Colonic mucosa (tissue), 4 donors: ENCODE results near the gene PDZD2. TPM values are rescaled to one million over a fixed set of nuclear protein-coding genes. Genes with fewer than 3 reads are reported as not detected.

ENCODE experiments used
- DNase-seq: peaks from one replicate; pipeline ENCODE4 v3.0.0-alpha.2; 2020
- H3K27ac ChIP-seq: fragments of 200-600 bp; one replicate; pipeline ENCODE4 v1.8.0; 2021
- H3K27me3 ChIP-seq: fragments of 200-600 bp; one replicate; pipeline ENCODE4 v1.8.0; 2021
- H3K36me3 ChIP-seq: fragments of 200-600 bp; one replicate; pipeline ENCODE4 v1.8.0; 2021
- H3K4me1 ChIP-seq: fragments of 200-600 bp; one replicate; pipeline ENCODE4 v1.8.0; 2021; ENCODE audit warnings: mild to moderate bottlenecking
- H3K4me3 ChIP-seq: fragments of 200-600 bp; one replicate; pipeline ENCODE4 v1.8.0; 2021
- H3K9ac ChIP-seq, 2 donors: one replicate each; pipeline ENCODE4 v1.7.0; 2013; ENCODE audit warnings: control low read depth in 2 of 2, low read depth in 2 of 2, low read length in 2 of 2
- H3K9me3 ChIP-seq: fragments of 200-600 bp; one replicate; pipeline ENCODE4 v1.8.0; 2021
- CTCF ChIP-seq: fragments of 200-600 bp; IDR thresholded peaks from one replicate; pipeline ENCODE4 v1.8.0; 2022; ENCODE audit warnings: antibody characterized with exemption, mild to moderate bottlenecking
- intact Hi-C: fragments of 100-400 bp; cut with DNase I; formaldehyde crosslinking; loops from one replicate; pipeline ENCODE4 v1.14.1; 2022
- total RNA-seq, 2 donors: library from RNA; stranded (reverse); fragmentation: NEBNext Ultra II Directional in 1 of 2; extraction: Animal tissue kit (Norgen Biotek cat#: 25700) in 1 of 2; gene quantifications; one replicate each; pipeline ENCODE4 v1.2.1, GENCODE V29; 2021
- donor health status: healthy.
- donor health status: DM: no; HTN: no; CAD: no.
- donor health status: DM: no; HTN: no; CAD: no.

Gene PDZD2
- total RNA-seq, 2 donors from 2014 or later, result 1.8 to 2.3 TPM

DNA sequence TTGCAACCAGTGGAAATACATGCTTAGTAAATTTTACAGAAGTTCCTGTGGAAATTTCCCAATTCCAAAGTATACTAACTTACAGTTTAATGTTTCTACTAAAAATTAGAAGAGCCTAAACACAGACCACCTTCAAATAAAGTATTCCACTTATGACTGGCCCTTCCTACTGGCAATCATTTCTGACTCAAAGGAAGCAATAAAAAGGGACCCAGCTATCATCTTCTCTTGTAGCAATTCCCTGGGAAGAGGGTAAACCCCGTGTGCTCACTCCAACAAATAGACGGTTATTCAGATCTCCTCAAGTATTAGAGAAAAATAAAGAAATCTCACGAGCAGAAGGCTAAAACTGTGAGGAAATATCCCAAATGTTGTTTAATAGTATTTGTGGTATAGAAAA is 491.9 kb downstream of the PDZD2 start:
- Histone ChIP-seq H3K9ac (no peak overlapping the region), H3K4me1 (no peaks in the 10 kb centered on the region), H3K9me3 (no peaks in the 10 kb centered on the region), H3K27ac (no peak overlapping the region), H3K4me3 (no peak overlapping the region), H3K27me3 (no peaks in the 10 kb centered on the region), H3K36me3 (no peaks in the 10 kb centered on the region)
- DNase-seq, result no peak
- intact Hi-C loops, result no loop called here
- no peak for TF ChIP-seq CTCF

GRCh38 chr5:32131604-32132003 is 492.7 kb downstream of the PDZD2 start:
- Histone ChIP-seq H3K4me1 (no peaks in the 10 kb centered on the region), H3K27ac (no peak overlapping the region), H3K36me3 (no peaks in the 10 kb centered on the region), H3K27me3 (no peaks in the 10 kb centered on the region), H3K9ac (no peak overlapping the region), H3K9me3 (no peaks in the 10 kb centered on the region), H3K4me3 (no peak overlapping the region)
- DNase-seq, result no peak
- intact Hi-C loops, result no loop called here
- no peak for TF ChIP-seq CTCF

GRCh38 chr5:32132757-32133156 is 493.8 kb downstream of the PDZD2 start:
- Histone ChIP-seq H3K27me3 (no peaks in the 10 kb centered on the region), H3K4me3 (no peak overlapping the region), H3K36me3 (no peaks in the 10 kb centered on the region), H3K9ac (no peak overlapping the region), H3K4me1 (no peaks in the 10 kb centered on the region), H3K9me3 (no peaks in the 10 kb centered on the region), H3K27ac (no peak overlapping the region)
- DNase-seq, result no peak
- no peak for TF ChIP-seq CTCF
- intact Hi-C loops, result no loop called here

DNA sequence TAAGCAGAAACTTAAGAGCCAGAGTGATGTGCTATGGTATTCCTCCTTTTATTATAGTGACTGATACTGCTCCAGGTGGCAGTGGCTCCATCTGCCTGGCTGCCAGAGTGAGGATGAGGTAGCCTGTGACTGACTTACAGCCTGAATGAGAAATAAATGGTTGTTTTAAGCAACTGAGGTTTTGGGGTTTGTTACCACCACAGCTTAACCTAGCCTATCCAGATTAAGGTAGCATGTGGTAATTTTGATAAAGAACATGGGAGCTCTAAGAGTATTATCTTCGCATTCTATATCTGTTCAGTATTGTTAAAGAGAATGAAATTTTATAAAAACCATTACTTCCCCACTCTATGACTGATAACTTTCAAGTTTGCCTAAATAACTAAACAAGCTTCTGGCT is 496.2 kb downstream of the PDZD2 start:
- no peak overlapping the region for H3K4me3 ChIP-seq
- no peak overlapping the region for H3K9ac ChIP-seq
- no peaks in the 10 kb centered on the region for H3K36me3 ChIP-seq
- no peaks in the 10 kb centered on the region for H3K9me3 ChIP-seq
- H3K4me1 ChIP-seq, result no peaks in the 10 kb centered on the region
- no peak for DNase-seq
- H3K27me3 ChIP-seq, result no peaks in the 10 kb centered on the region
- no peak overlapping the region for H3K27ac ChIP-seq
- no peak for TF ChIP-seq CTCF
- intact Hi-C loops, result no loop called here

GRCh38 chr5:32136342-32136741 is 497.4 kb downstream of the PDZD2 start:
- no peak for TF ChIP-seq CTCF
- no peaks in the 10 kb centered on the region for H3K9me3 ChIP-seq
- DNase-seq, result no peak
- H3K9ac ChIP-seq, result no peak overlapping the region
- H3K4me1 ChIP-seq, result no peaks in the 10 kb centered on the region
- no peak overlapping the region for H3K27ac ChIP-seq
- intact Hi-C loops, result no loop called here
- H3K36me3 ChIP-seq, result no peaks in the 10 kb centered on the region
- H3K27me3 ChIP-seq, result no peaks in the 10 kb centered on the region
- H3K4me3 ChIP-seq, result no peak overlapping the region
